Astrocyte (in vitro differentiated cells and primary cell): ENCODE results near the gene ERMP1. TPM values are rescaled to one million over a fixed set of nuclear protein-coding genes. Genes with fewer than 3 reads are reported as not detected.

Experiments used
- DNase-seq: peaks from one replicate; pipeline ENCODE4 v3.0.0-alpha.2; 2010; ENCODE audit warnings: low read depth
- FAIRE-seq: peaks from 2 replicates; lab custom pipeline; 2011; peaks lifted over from hg19 to GRCh38; lab: Jason Lieb, UNC
- H2AFZ ChIP-seq: 2 replicates; pipeline ENCODE4 v1.6.0; 2012; ENCODE audit warnings: low read depth, low read length, inconsistent platforms
- H3K27ac ChIP-seq: 2 replicates; pipeline ENCODE4 v1.5.1; 2011; ENCODE audit warnings: low read depth, low read length, inconsistent platforms
- H3K27me3 ChIP-seq: 2 replicates; pipeline ENCODE4 v1.6.0; 2011; ENCODE audit warnings: low read length, inconsistent platforms; ENCODE audit not compliant: insufficient read depth
- H3K36me3 ChIP-seq: 2 replicates; pipeline ENCODE4 v1.5.1; 2011; ENCODE audit warnings: low read length, inconsistent platforms; ENCODE audit not compliant: insufficient read depth
- H3K4me1 ChIP-seq: 2 replicates; pipeline ENCODE4 v1.5.1; 2011; ENCODE audit warnings: low read length, inconsistent platforms; ENCODE audit not compliant: insufficient read depth
- H3K4me2 ChIP-seq: 2 replicates; pipeline ENCODE4 v1.6.0; 2012; ENCODE audit warnings: low read length, inconsistent platforms
- H3K4me3 ChIP-seq: 2 replicates; pipeline ENCODE4 v1.5.1; 2011; ENCODE audit warnings: low read depth, mild to moderate bottlenecking, low read length, inconsistent platforms; ENCODE audit not compliant: insufficient read depth
- H3K79me2 ChIP-seq: 2 replicates; pipeline ENCODE4 v1.6.0; 2012; ENCODE audit warnings: mild to moderate bottlenecking, low read length, inconsistent platforms; ENCODE audit not compliant: insufficient read depth
- H3K9ac ChIP-seq: 2 replicates; pipeline ENCODE4 v1.6.0; 2012; ENCODE audit warnings: mild to moderate bottlenecking, low read length, inconsistent platforms
- H3K9me3 ChIP-seq: 2 replicates; pipeline ENCODE4 v1.5.1; 2012; ENCODE audit warnings: low read depth, mild to moderate bottlenecking, low read length, inconsistent platforms; ENCODE audit not compliant: insufficient read depth
- H4K20me1 ChIP-seq: 2 replicates; pipeline ENCODE4 v1.6.0; 2012; ENCODE audit warnings: low read length, inconsistent platforms; ENCODE audit not compliant: insufficient read depth
- H3K27ac Mint-ChIP-seq: one replicate; pipeline ENCODE4 v1.8.0; 2021; ENCODE audit warnings: mild to moderate bottlenecking, mixed read lengths; ENCODE audit not compliant: unreplicated experiment
- H3K27me3 Mint-ChIP-seq: one replicate; pipeline ENCODE4 v1.8.0; 2021; ENCODE audit warnings: low read depth, mixed read lengths; ENCODE audit not compliant: unreplicated experiment
- H3K36me3 Mint-ChIP-seq: one replicate; pipeline ENCODE4 v1.8.0; 2021; ENCODE audit warnings: low read depth, mixed read lengths; ENCODE audit not compliant: unreplicated experiment
- H3K4me1 Mint-ChIP-seq: one replicate; pipeline ENCODE4 v1.8.0; 2021; ENCODE audit warnings: low read depth, mixed read lengths; ENCODE audit not compliant: unreplicated experiment
- H3K4me3 Mint-ChIP-seq: one replicate; pipeline ENCODE4 v1.8.0; 2021; ENCODE audit warnings: mild to moderate bottlenecking, moderate library complexity, mixed read lengths; ENCODE audit not compliant: unreplicated experiment
- H3K9me3 Mint-ChIP-seq: one replicate; pipeline ENCODE4 v1.8.0; 2021; ENCODE audit warnings: mild to moderate bottlenecking, mixed read lengths; ENCODE audit not compliant: unreplicated experiment
- EZH2 ChIP-seq: IDR thresholded peaks from 2 replicates; pipeline ENCODE4 v1.6.1; 2012; ENCODE audit warnings: mild to moderate bottlenecking, low read length, inconsistent platforms; ENCODE audit not compliant: insufficient read depth
- total RNA-seq: library from RNA; stranded (reverse); gene quantifications from 2 replicates; pipeline ENCODE4 v1.2.1, GENCODE V29; 2021
- TF ChIP-seq, protein P1 (sequence below): IDR thresholded peaks from 2 replicates; pipeline ENCODE4 v1.5.1; 2011; ENCODE audit warnings: low read depth, mild to moderate bottlenecking, inconsistent platforms, low read length, moderate library complexity; ENCODE audit not compliant: insufficient read depth

Gene ERMP1
- total RNA-seq, 1 donor from 2014 or later, result 8.8 TPM

DNA sequence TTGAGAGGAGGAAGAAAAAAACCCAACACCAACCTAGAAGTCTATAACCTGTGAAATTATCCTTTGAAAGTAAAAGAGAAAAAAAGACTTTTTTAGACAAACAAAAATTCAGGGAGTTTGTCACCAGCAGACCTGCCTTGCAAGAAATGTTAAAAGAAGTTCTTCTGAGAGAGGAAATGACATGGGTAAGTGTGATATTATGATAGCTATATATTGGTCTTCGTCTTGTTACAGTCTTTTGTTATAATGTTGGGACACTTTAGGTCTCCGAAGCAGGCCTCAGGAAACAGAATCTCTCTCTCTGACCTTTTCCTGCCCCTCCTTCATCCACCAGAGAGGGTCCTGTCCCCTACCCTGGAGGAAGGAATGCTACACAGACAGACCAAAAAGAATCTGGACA is 41.1 kb upstream of the ERMP1 start:
- peaks cover 2% of the 10 kb centered on the region for H3K36me3 Mint-ChIP-seq

DNA sequence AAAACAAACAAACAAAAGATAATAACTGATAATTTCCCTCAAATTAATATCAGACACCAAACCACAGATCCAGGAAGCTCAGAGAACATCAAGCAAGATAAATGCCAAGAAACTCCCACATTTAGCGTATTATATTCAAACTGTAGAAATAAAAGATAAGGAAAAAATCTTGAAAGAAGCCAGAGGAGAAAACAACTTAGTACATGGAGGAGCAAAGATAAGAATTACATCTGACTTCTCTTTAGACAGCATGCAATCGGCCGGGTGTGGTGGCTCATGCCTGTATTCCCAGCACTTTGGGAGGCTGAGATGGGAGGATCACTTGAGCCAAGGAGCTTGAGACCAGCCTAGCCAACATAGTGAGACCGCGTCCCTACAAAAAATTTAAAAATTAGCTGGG is 40.5 kb upstream of the ERMP1 start:
- H3K9me3 Mint-ChIP-seq, result peaks cover 2% of the 10 kb centered on the region
- DNase-seq, result no peak
- Histone ChIP-seq H3K27ac (no peak overlapping the region), H3K9ac (no peak overlapping the region), H4K20me1 (no peaks in the 10 kb centered on the region), H3K36me3 (no peaks in the 10 kb centered on the region), H3K4me1 (no peaks in the 10 kb centered on the region), H2AFZ (no peak overlapping the region), H3K9me3 (no peaks in the 10 kb centered on the region), H3K4me2 (no peak overlapping the region), H3K79me2 (no peaks in the 10 kb centered on the region), H3K27me3 (no peaks in the 10 kb centered on the region), H3K4me3 (no peak overlapping the region)
- FAIRE-seq, result no peak
- no peak overlapping the region for H3K27ac Mint-ChIP-seq
- H3K4me1 Mint-ChIP-seq, result peaks cover 1% of the 10 kb centered on the region
- TF ChIP-seq EZH2, result no peak
- TF ChIP-seq, protein P1, sequence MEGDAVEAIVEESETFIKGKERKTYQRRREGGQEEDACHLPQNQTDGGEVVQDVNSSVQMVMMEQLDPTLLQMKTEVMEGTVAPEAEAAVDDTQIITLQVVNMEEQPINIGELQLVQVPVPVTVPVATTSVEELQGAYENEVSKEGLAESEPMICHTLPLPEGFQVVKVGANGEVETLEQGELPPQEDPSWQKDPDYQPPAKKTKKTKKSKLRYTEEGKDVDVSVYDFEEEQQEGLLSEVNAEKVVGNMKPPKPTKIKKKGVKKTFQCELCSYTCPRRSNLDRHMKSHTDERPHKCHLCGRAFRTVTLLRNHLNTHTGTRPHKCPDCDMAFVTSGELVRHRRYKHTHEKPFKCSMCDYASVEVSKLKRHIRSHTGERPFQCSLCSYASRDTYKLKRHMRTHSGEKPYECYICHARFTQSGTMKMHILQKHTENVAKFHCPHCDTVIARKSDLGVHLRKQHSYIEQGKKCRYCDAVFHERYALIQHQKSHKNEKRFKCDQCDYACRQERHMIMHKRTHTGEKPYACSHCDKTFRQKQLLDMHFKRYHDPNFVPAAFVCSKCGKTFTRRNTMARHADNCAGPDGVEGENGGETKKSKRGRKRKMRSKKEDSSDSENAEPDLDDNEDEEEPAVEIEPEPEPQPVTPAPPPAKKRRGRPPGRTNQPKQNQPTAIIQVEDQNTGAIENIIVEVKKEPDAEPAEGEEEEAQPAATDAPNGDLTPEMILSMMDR, result no peak
- H3K36me3 Mint-ChIP-seq, result peaks cover 2% of the 10 kb centered on the region
- peaks cover 3% of the 10 kb centered on the region for H3K27me3 Mint-ChIP-seq
- no peak overlapping the region for H3K4me3 Mint-ChIP-seq

More for the DNA sequence above, 41.1 kb upstream of the ERMP1 start:
- Histone ChIP-seq H4K20me1 (no peaks in the 10 kb centered on the region), H3K36me3 (no peaks in the 10 kb centered on the region), H3K27me3 (no peaks in the 10 kb centered on the region), H3K79me2 (no peaks in the 10 kb centered on the region), H3K4me3 (no peak overlapping the region), H3K9me3 (no peaks in the 10 kb centered on the region), H3K27ac (no peak overlapping the region), H3K9ac (no peak overlapping the region), H3K4me1 (no peaks in the 10 kb centered on the region), H2AFZ (no peak overlapping the region), H3K4me2 (no peak overlapping the region)
- no peak overlapping the region for H3K27ac Mint-ChIP-seq
- H3K27me3 Mint-ChIP-seq, result peaks cover 3% of the 10 kb centered on the region
- FAIRE-seq (no peak), DNase-seq (no peak)
- TF ChIP-seq, protein P1, result no peak
- no peak for TF ChIP-seq EZH2
- H3K4me1 Mint-ChIP-seq, result peaks cover 6% of the 10 kb centered on the region
- H3K9me3 Mint-ChIP-seq, result peaks cover 2% of the 10 kb centered on the region
- H3K4me3 Mint-ChIP-seq, result no peak overlapping the region

DNA sequence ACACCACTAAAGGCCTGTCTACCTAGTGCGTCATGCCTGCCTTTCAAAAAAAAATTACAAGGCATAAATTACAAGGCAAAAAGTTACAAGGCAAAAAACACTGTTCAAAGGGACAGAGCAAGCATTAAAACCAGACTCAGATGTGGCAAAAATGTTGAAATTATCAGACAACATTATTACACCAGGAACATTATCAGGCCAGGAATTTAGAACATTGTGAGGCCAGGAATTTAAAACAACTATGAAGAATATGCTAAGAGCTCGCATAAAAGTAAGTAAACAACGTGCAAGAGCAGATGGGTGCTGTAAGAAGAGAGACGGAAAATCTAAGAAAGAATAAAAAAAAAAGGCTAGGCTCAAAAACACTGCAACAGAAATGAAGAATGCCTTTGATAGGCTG is 39.6 kb upstream of the ERMP1 start:
- Histone ChIP-seq H3K36me3 (no peaks in the 10 kb centered on the region), H4K20me1 (no peaks in the 10 kb centered on the region), H3K27ac (no peak overlapping the region), H3K27me3 (no peaks in the 10 kb centered on the region), H3K9me3 (no peaks in the 10 kb centered on the region), H3K4me2 (no peak overlapping the region), H3K9ac (no peak overlapping the region), H3K4me1 (no peaks in the 10 kb centered on the region), H2AFZ (no peak overlapping the region), H3K4me3 (no peak overlapping the region), H3K79me2 (no peaks in the 10 kb centered on the region)
- TF ChIP-seq EZH2, result no peak
- TF ChIP-seq, protein P1, result no peak
- Mint-ChIP-seq H3K4me3 (no peak overlapping the region), H3K27me3 (peaks cover 3% of the 10 kb centered on the region), H3K27ac (no peak overlapping the region), H3K4me1 (no peaks in the 10 kb centered on the region), H3K9me3 (peaks cover 2% of the 10 kb centered on the region), H3K36me3 (peaks cover 2% of the 10 kb centered on the region)
- no peak for FAIRE-seq
- DNase-seq, result no peak
